Neural progenitor cell (in vitro differentiated cells): Measurements from ENCODE around the gene CPT1A.

Experiments
- CTCF ChIP-seq: fragments of 200-600 bp; sonication (generic); IDR thresholded peaks from 2 replicates; pipeline ENCODE4 v1.5.1; 2017; ENCODE audit warnings: antibody characterized with exemption, mild to moderate bottlenecking
- EZH2 ChIP-seq: fragments of 200-600 bp; sonication (generic); IDR thresholded peaks from 2 replicates; pipeline ENCODE4 v1.6.1; 2017; ENCODE audit warnings: antibody characterized with exemption, mild to moderate bottlenecking, moderate library complexity
- EZH2phosphoT487 ChIP-seq: fragments of 200-600 bp; sonication (generic); IDR thresholded peaks from 2 replicates; pipeline ENCODE4 v1.6.1; 2017; ENCODE audit warnings: antibody characterized with exemption

GRCh38 chr11:68727783-68728182, 113.9 kb downstream of the CPT1A start:
- TF ChIP-seq CTCF (no peak), EZH2 (no peak), EZH2phosphoT487 (no peak)
